A549 (cell line): ENCODE data around the gene FRMD8. TPM values are rescaled to one million over a fixed set of nuclear protein-coding genes. Genes with fewer than 3 reads are reported as not detected.
A peak's percentile ranks its signal among the peaks of the same experiment; 100 is the strongest.

Source experiments
- ATAC-seq, 2 experiments: fragments of 200-7000 bp in 1 of 2; fragments of >200 bp in 1 of 2; cut with Nextera tagmentation in 1 of 2; cut with Tn5 transposase in 1 of 2; 3 replicates each; pipeline versions ENCODE4 v1.8.0 to v1.9.1; 2018 to 2020; ENCODE audit warnings: mild to moderate bottlenecking in 1 of 2, moderate library complexity in 1 of 2
- CTCF ChIA-PET: fragments of 300-600 bp; sonication (Branson Sonifier 250); formaldehyde crosslinking; extraction: SDS; loops from one replicate; lab custom pipeline; 2021; ENCODE audit warnings: antibody characterized with exemption, inconsistent platforms; lab: Yijun Ruan, JAX
- POLR2A ChIA-PET: fragments of 350-600 bp; formaldehyde crosslinking; extraction: SDS; loops from one replicate; lab custom pipeline; 2021; ENCODE audit warnings: antibody characterized with exemption, inconsistent platforms; lab: Yijun Ruan, JAX
- DNase-seq, 2 experiments: peaks; one replicate each; pipeline versions ENCODE4 v3.0.0 to v3.0.0-alpha.2; 2011 to 2016; ENCODE audit warnings: low read depth in 1 of 2, low spot score in 1 of 2
- FAIRE-seq: peaks from 2 replicates; lab custom pipeline; 2011; peaks lifted over from hg19 to GRCh38; lab: Jason Lieb, UNC
- H3K27ac ChIP-seq, 2 experiments: fragments of >200 bp; sonication (Bioruptor Twin); formaldehyde crosslinking; 3 replicates each; pipeline ENCODE4 v1.5.1; 2016 to 2017
- H3K4me1 ChIP-seq: fragments of >200 bp; sonication (Bioruptor Twin); formaldehyde crosslinking; 3 replicates; pipeline ENCODE4 v1.6.1; 2016
- H3K4me2 ChIP-seq: fragments of >200 bp; sonication (Bioruptor Twin); formaldehyde crosslinking; 3 replicates; pipeline ENCODE4 v1.6.1; 2016
- H3K4me3 ChIP-seq: fragments of >200 bp; sonication (Bioruptor Twin); formaldehyde crosslinking; 3 replicates; pipeline ENCODE4 v1.5.1; 2016
- H3K9me3 ChIP-seq: fragments of >200 bp; sonication (Bioruptor Twin); formaldehyde crosslinking; 3 replicates; pipeline ENCODE4 v1.6.1; 2016
- BHLHE40 ChIP-seq: IDR thresholded peaks from 2 replicates; pipeline ENCODE4 v1.6.1; 2012; ENCODE audit warnings: low read depth, low read length, inconsistent platforms
- CBX2 ChIP-seq: fragments of 200-600 bp; sonication (generic); IDR thresholded peaks from 2 replicates; pipeline ENCODE4 v1.6.1; 2016; ENCODE audit warnings: low read depth, mild to moderate bottlenecking, borderline replicate concordance
- CBX8 ChIP-seq: fragments of 200-600 bp; sonication (generic); IDR thresholded peaks from 2 replicates; pipeline ENCODE4 v1.6.1; 2016
- CEBPB ChIP-seq, 2 experiments: fragments of >200 bp in 1 of 2; sonication (Bioruptor Twin) in 1 of 2; formaldehyde crosslinking in 1 of 2; IDR thresholded peaks; 2 replicates each; pipeline ENCODE4 v1.6.1; 2012 to 2016
- CHD2 ChIP-seq: fragments of 150-350 bp; IDR thresholded peaks from 2 replicates; pipeline ENCODE4 v1.6.1; 2014; ENCODE audit warnings: low read length; ENCODE audit not compliant: partially characterized antibody
- CHD4 ChIP-seq: fragments of 200-600 bp; sonication (generic); IDR thresholded peaks from 2 replicates; pipeline ENCODE4 v1.6.1; 2016; ENCODE audit warnings: antibody characterized with exemption, mild to moderate bottlenecking, borderline replicate concordance
- EHMT2 ChIP-seq: fragments of 200-600 bp; sonication (generic); IDR thresholded peaks from 2 replicates; pipeline ENCODE4 v1.6.1; 2016; ENCODE audit warnings: antibody characterized with exemption, low read depth, mild to moderate bottlenecking, moderate library complexity
- EP300 ChIP-seq, 2 experiments: fragments of >200 bp; sonication (Bioruptor Twin); formaldehyde crosslinking; IDR thresholded peaks; 2 replicates in 1 of 2; 3 replicates in 1 of 2; pipeline ENCODE4 v1.6.1; 2016 to 2017
- ESRRA ChIP-seq: fragments of 150-350 bp; IDR thresholded peaks from 2 replicates; pipeline ENCODE4 v1.6.1; 2014; ENCODE audit warnings: mild to moderate bottlenecking, low read length, borderline replicate concordance
- GATA3 ChIP-seq: IDR thresholded peaks from 2 replicates; pipeline ENCODE4 v1.6.1; 2012; ENCODE audit warnings: borderline replicate concordance
- HDAC2 ChIP-seq: fragments of 200-600 bp; sonication (generic); IDR thresholded peaks from 2 replicates; pipeline ENCODE4 v1.6.1; 2016
- HOXA7 ChIP-seq: fragments of 250-450 bp; sonication (Bioruptor Pico); IDR thresholded peaks from 2 replicates; pipeline ENCODE4 v1.5.0; 2020; ENCODE audit warnings: mild to moderate bottlenecking, moderate library complexity
- JUN ChIP-seq, 2 experiments: fragments of >200 bp; sonication (Bioruptor Twin); formaldehyde crosslinking; IDR thresholded peaks; 2 replicates in 1 of 2; 3 replicates in 1 of 2; pipeline ENCODE4 v1.6.1; 2016 to 2017
- JUNB ChIP-seq: fragments of >200 bp; sonication (Bioruptor Twin); formaldehyde crosslinking; IDR thresholded peaks from 2 replicates; pipeline ENCODE4 v1.6.1; 2016
- KDM5A ChIP-seq: fragments of 200-600 bp; sonication (generic); IDR thresholded peaks from 2 replicates; pipeline ENCODE4 v1.6.1; 2016; ENCODE audit warnings: antibody characterized with exemption, mild to moderate bottlenecking
- MYC ChIP-seq: IDR thresholded peaks from 2 replicates; pipeline ENCODE4 v1.6.1; 2012; ENCODE audit warnings: mild to moderate bottlenecking, inconsistent platforms, low read length, improper control_type of control experiment, borderline replicate concordance
- NFE2L2 ChIP-seq: fragments of 150-350 bp; conservative IDR thresholded peaks from 2 replicates; pipeline ENCODE4 v1.6.1; 2014; ENCODE audit warnings: low read length
- NR3C1 ChIP-seq: fragments of >200 bp; sonication (Bioruptor Twin); formaldehyde crosslinking; IDR thresholded peaks from 3 replicates; pipeline ENCODE4 v1.6.1; 2017
- RCOR1 ChIP-seq: fragments of 150-350 bp; IDR thresholded peaks from 2 replicates; pipeline ENCODE4 v1.6.1; 2014; ENCODE audit warnings: antibody characterized with exemption, low read length, low read depth
- RFX5 ChIP-seq: fragments of 450-650 bp; IDR thresholded peaks from 2 replicates; pipeline ENCODE4 v1.7.1; 2014; ENCODE audit warnings: antibody characterized with exemption, mild to moderate bottlenecking, moderate library complexity
- RNF2 ChIP-seq: fragments of 200-600 bp; sonication (generic); IDR thresholded peaks from 2 replicates; pipeline ENCODE4 v1.6.1; 2016; ENCODE audit warnings: low read depth, mild to moderate bottlenecking, antibody characterized with exemption, moderate library complexity, borderline replicate concordance
- SMC3 ChIP-seq: fragments of >200 bp; sonication (Bioruptor Twin); formaldehyde crosslinking; IDR thresholded peaks from 3 replicates; pipeline ENCODE4 v1.6.1; 2018; ENCODE audit warnings: inconsistent platforms
- SREBF2 ChIP-seq: fragments of 450-650 bp; IDR thresholded peaks from 2 replicates; pipeline ENCODE4 v1.6.1; 2014; ENCODE audit warnings: mild to moderate bottlenecking, moderate library complexity
- TP53 ChIP-seq: fragments of 250-450 bp; sonication (Bioruptor Pico); IDR thresholded peaks from 2 replicates; pipeline ENCODE4 v1.5.0; 2021; ENCODE audit warnings: mild to moderate bottlenecking, moderate library complexity
- ZC3H11A ChIP-seq: fragments of 450-650 bp; IDR thresholded peaks from 2 replicates; pipeline ENCODE4 v1.6.1; 2014; ENCODE audit warnings: antibody characterized with exemption, mild to moderate bottlenecking
- ZFP36 ChIP-seq: fragments of 450-650 bp; IDR thresholded peaks from 2 replicates; pipeline ENCODE4 v1.6.1; 2014; ENCODE audit warnings: borderline replicate concordance; ENCODE audit not compliant: partially characterized antibody
- WGBS: methylation state at CpG from one replicate; pipeline ENCODE4 v1.1.6; 2017; ENCODE audit errors: missing lambda C conversion rate; 5-methylcytosine and 5-hydroxymethylcytosine counted together
- polyA plus RNA-seq, 4 experiments: library from polyadenylated mRNA; depleted of rRNA in 3 of 4; stranded (reverse); fragments of >200 nt; fragmentation: RNase III in 1 of 4; extraction: RNeasy Plus Mini Kit Qiagen cat#74134 plus additional on column Dnase treatment in 1 of 4; gene quantifications; 2 replicates in 3 of 4; 3 replicates in 1 of 4; pipeline ENCODE4 v1.2.3, GENCODE V29; 2011 to 2017
- TF ChIP-seq, protein P1 (sequence below): IDR thresholded peaks from 2 replicates; pipeline ENCODE4 v1.6.1; 2012
- TF ChIP-seq, protein P2 (sequence below): fragments of 200-600 bp; sonication (generic); IDR thresholded peaks from 2 replicates; pipeline ENCODE4 v1.6.1; 2016; ENCODE audit warnings: antibody characterized with exemption, mild to moderate bottlenecking, moderate library complexity
- TF ChIP-seq, protein P3 (sequence below): fragments of 150-350 bp; IDR thresholded peaks from 2 replicates; pipeline ENCODE4 v1.6.1; 2014; ENCODE audit warnings: low read depth, mild to moderate bottlenecking, low read length

Gene FRMD8
- polyA plus RNA-seq, 2 of the 4 experiments (the other 2 are of a cell fraction), result 12.9 to 20.0 TPM

DNA sequence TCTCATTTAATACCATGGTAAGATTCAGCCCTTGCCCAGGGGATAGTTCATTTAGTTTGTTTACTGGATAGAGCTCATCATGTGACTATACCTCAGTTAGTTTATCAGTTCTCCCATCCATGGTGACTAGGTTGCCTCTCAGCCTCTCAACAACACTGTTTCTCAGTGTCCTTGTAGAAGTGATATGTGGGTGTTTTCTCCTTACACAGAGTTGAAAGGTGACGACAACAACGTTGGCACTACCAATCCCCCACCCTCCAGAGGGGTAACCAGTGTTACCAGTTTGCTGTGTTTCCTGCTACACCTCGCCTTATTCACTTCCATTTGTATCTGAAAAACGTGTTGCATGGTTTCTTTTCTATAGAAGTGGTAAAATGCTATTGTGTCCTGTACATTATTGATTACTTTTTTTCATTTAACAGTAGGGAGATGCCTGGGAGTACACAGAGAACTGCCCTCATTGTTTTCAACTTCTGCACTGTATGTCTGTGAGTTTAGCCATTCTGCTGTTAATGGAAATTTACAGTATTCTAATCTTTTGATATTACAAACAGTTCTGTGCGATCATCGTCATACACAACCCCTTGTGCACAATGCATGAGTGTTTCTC is 47.7 kb downstream of the FRMD8 start:
- TF ChIP-seq JUN (IDR thresholded peaks at IDR 0.05), result peak in 1 of 2 experiments; percentile 47; a peak in 2 of 5 replicates
- TF ChIP-seq TP53, result no peak
- no peak for TF ChIP-seq GATA3
- no peak for TF ChIP-seq SREBF2
- TF ChIP-seq BHLHE40, result no peak
- TF ChIP-seq HOXA7, result peak; percentile 87
- no peak for TF ChIP-seq NR3C1
- TF ChIP-seq CEBPB (IDR thresholded peaks at IDR 0.05), result no peak
- TF ChIP-seq CHD4, result no peak
- no peak for TF ChIP-seq CHD2
- TF ChIP-seq EHMT2, result no peak
- H3K4me3 ChIP-seq, result no peak overlapping the region

DNA sequence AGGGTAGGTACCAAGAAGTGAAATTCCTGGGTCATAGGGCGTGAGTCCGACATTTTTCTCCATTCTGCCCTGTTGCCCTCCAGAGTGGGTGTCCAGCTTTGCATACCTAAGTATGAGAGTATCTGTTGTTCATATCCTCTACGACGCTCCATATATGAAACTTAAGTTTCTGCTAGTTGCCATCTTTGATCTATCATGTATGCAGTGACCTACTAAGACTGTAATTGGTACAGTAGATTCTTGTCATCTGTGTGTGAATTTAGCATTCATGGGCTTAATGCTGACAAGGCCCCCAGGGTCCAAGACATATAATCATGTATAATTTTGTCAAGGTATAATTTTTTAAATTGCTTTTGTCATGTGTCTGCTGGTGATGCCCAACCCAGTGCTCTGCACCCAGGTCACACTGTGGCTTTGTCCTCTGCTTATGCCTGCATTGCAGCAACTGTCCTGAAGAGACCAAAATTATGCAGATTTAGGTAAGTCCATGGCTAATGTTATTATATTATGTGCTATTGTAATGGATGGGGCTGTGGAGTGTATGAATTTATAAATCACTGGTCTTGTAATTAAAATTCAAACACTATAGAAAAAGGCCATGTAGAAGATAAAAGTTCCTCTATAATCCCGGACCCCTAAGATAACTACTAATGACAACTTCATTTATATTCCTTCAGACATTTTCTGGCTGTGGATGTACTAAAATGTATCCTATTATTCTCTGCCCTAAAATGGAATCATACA is 48.4 kb downstream of the FRMD8 start:
- Histone ChIP-seq H3K4me2 (peak overlapping the region; percentile 89), H3K27ac (peak overlapping the region; percentile 43 to 73; a peak in 5 of 6 replicates), H3K4me1 (peaks cover 96% of the 10 kb centered on the region), H3K4me3 (no peak overlapping the region)
- peak in 1 of 2 experiments; percentile 17 for DNase-seq
- POLR2A ChIA-PET, result interaction anchor here (1.2 to 3.3 kb wide), 5 partner anchors 11 to 73 kb away, joined by 3 to 19 read pairs (median 9); partner anchors contain the start of gene NEAT1
- WGBS, result 55% methylated on average over 5 of the region's 5 CpGs
- no peak for FAIRE-seq
- no peak for TF ChIP-seq NFE2L2
- peak; percentile 9 to 38; a peak in 2 of 5 replicates for TF ChIP-seq JUN (IDR thresholded peaks at IDR 0.05)
- no peak for TF ChIP-seq ZC3H11A
- TF ChIP-seq TP53, result 0 out of 2 replicates have a peak, but pooled peaks have one; percentile 10
- TF ChIP-seq, protein P1, sequence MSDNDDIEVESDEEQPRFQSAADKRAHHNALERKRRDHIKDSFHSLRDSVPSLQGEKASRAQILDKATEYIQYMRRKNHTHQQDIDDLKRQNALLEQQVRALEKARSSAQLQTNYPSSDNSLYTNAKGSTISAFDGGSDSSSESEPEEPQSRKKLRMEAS, result no peak
- TF ChIP-seq EHMT2, result no peak
- TF ChIP-seq CBX2, result no peak
- no peak for TF ChIP-seq ZFP36
- TF ChIP-seq RFX5, result no peak
- TF ChIP-seq MYC, result no peak
- peak; percentile 82 for TF ChIP-seq HOXA7
- TF ChIP-seq RCOR1, result no peak
- no peak for TF ChIP-seq SMC3
- no peak for TF ChIP-seq CBX8
- TF ChIP-seq, all 56 proteins: peak for 3
- no peaks in the 10 kb centered on the region for H3K9me3 ChIP-seq
- no peak; a peak in 1 of 6 replicates for ATAC-seq
- CTCF ChIA-PET, result interaction anchor here (0.5 to 3.4 kb wide), 4 partner anchors 18 to 73 kb away, joined by 3 to 13 read pairs (median 4); partner anchors contain the start of gene MALAT1

More for the DNA sequence above, 47.7 kb downstream of the FRMD8 start:
- POLR2A ChIA-PET, result interaction anchor here (1.0 to 1.3 kb wide), 4 partner anchors 11 to 74 kb away, joined by 3 to 9 read pairs (median 3); partner anchors contain the start of gene NEAT1
- no peaks in the 10 kb centered on the region for H3K9me3 ChIP-seq
- DNase-seq (peak in 1 of 2 experiments; percentile 26), ATAC-seq (no peak), FAIRE-seq (no peak)
- 47% methylated on average over 6 of the region's 6 CpGs for WGBS
- H3K27ac ChIP-seq, result peak overlapping the region; percentile 43 to 57
- peaks cover 97% of the 10 kb centered on the region for H3K4me1 ChIP-seq
- peak overlapping the region; percentile 89 for H3K4me2 ChIP-seq
- CTCF ChIA-PET, result interaction anchor here (1.5 kb wide), 1 partner anchor 17 kb away, joined by 4 read pairs; no protein-coding TSS in a partner anchor

DNA sequence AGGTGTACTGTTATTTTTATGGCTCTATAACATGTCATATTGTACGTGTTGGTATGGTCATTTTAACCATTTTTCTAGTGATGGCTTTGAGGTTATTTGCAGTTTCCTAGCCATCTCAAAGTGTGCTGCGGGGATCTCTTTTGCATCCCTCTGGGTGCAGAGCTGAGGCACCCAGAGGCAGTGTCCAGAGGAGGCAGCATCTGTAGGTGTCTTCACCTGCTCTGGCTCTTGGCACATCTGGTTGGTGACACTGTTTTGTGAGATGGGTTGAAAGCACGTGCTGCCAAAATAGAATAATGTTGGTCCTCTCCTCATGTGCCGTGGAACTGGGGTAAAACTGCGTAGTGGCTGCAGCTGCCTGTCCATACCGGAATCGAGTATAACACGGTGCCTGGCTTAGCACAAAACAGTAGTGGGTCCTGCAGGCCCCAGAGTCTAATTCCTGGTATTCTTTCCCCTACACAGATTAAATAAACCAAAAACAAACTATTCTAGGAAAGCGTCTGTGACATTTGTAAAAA is 49.0 kb downstream of the FRMD8 start:
- peak; percentile 3 to 16; a peak in 5 of 6 replicates for ATAC-seq
- Histone ChIP-seq H3K9me3 (no peaks in the 10 kb centered on the region), H3K4me2 (peak overlapping the region; percentile 89), H3K27ac (peak overlapping the region; percentile 24 to 73; a peak in 5 of 6 replicates), H3K4me3 (no peak overlapping the region), H3K4me1 (peaks cover 97% of the 10 kb centered on the region)
- POLR2A ChIA-PET, result interaction anchor here (2.6 to 3.3 kb wide), 4 partner anchors 10 to 72 kb away, joined by 12 to 19 read pairs (median 16); partner anchors contain the start of gene NEAT1
- CTCF ChIA-PET, result interaction anchor here (0.5 to 3.4 kb wide), 6 partner anchors 18 to 73 kb away, joined by 3 to 13 read pairs (median 4); partner anchors contain the start of gene MALAT1
- FAIRE-seq, result no peak
- DNase-seq, result peak in 1 of 2 experiments; percentile 27
- 71% methylated on average over 9 of the region's 9 CpGs for WGBS
- TF ChIP-seq TP53, result 0 out of 2 replicates have a peak, but pooled peaks have one; percentile 20
- no peak for TF ChIP-seq MYC
- TF ChIP-seq KDM5A, result no peak
- TF ChIP-seq HOXA7, result peak; percentile 55; the same call in 1 of the 2 replicates
- TF ChIP-seq, protein P2, sequence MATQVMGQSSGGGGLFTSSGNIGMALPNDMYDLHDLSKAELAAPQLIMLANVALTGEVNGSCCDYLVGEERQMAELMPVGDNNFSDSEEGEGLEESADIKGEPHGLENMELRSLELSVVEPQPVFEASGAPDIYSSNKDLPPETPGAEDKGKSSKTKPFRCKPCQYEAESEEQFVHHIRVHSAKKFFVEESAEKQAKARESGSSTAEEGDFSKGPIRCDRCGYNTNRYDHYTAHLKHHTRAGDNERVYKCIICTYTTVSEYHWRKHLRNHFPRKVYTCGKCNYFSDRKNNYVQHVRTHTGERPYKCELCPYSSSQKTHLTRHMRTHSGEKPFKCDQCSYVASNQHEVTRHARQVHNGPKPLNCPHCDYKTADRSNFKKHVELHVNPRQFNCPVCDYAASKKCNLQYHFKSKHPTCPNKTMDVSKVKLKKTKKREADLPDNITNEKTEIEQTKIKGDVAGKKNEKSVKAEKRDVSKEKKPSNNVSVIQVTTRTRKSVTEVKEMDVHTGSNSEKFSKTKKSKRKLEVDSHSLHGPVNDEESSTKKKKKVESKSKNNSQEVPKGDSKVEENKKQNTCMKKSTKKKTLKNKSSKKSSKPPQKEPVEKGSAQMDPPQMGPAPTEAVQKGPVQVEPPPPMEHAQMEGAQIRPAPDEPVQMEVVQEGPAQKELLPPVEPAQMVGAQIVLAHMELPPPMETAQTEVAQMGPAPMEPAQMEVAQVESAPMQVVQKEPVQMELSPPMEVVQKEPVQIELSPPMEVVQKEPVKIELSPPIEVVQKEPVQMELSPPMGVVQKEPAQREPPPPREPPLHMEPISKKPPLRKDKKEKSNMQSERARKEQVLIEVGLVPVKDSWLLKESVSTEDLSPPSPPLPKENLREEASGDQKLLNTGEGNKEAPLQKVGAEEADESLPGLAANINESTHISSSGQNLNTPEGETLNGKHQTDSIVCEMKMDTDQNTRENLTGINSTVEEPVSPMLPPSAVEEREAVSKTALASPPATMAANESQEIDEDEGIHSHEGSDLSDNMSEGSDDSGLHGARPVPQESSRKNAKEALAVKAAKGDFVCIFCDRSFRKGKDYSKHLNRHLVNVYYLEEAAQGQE, result no peak
- TF ChIP-seq EP300 (IDR thresholded peaks at IDR 0.05), result no peak
- TF ChIP-seq EHMT2, result no peak
- TF ChIP-seq, protein P3, sequence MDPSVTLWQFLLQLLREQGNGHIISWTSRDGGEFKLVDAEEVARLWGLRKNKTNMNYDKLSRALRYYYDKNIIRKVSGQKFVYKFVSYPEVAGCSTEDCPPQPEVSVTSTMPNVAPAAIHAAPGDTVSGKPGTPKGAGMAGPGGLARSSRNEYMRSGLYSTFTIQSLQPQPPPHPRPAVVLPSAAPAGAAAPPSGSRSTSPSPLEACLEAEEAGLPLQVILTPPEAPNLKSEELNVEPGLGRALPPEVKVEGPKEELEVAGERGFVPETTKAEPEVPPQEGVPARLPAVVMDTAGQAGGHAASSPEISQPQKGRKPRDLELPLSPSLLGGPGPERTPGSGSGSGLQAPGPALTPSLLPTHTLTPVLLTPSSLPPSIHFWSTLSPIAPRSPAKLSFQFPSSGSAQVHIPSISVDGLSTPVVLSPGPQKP, result no peak
- no peak for TF ChIP-seq JUNB
- no peak for TF ChIP-seq SREBF2
- TF ChIP-seq HDAC2, result no peak
- no peak for TF ChIP-seq RNF2
- no peak for TF ChIP-seq ESRRA
